B cell (primary cell): ENCODE data around the gene CDH13.

Experiments
- EZH2 ChIP-seq: IDR thresholded peaks from 2 replicates; pipeline ENCODE4 v1.6.1; 2012; ENCODE audit warnings: borderline replicate concordance, low read depth, mild to moderate bottlenecking, moderate library complexity, low read length; ENCODE audit not compliant: insufficient read depth, poor library complexity, severe bottlenecking
- TF ChIP-seq, protein P1 (sequence below): fragments of 200-600 bp; IDR thresholded peaks from one replicate; pipeline ENCODE4 v1.8.0; 2022; ENCODE audit warnings: antibody characterized with exemption, mild to moderate bottlenecking

GRCh38 chr16:83354015-83354414 lies 727.2 kb downstream of the CDH13 start:
- TF ChIP-seq, protein P1, sequence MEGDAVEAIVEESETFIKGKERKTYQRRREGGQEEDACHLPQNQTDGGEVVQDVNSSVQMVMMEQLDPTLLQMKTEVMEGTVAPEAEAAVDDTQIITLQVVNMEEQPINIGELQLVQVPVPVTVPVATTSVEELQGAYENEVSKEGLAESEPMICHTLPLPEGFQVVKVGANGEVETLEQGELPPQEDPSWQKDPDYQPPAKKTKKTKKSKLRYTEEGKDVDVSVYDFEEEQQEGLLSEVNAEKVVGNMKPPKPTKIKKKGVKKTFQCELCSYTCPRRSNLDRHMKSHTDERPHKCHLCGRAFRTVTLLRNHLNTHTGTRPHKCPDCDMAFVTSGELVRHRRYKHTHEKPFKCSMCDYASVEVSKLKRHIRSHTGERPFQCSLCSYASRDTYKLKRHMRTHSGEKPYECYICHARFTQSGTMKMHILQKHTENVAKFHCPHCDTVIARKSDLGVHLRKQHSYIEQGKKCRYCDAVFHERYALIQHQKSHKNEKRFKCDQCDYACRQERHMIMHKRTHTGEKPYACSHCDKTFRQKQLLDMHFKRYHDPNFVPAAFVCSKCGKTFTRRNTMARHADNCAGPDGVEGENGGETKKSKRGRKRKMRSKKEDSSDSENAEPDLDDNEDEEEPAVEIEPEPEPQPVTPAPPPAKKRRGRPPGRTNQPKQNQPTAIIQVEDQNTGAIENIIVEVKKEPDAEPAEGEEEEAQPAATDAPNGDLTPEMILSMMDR = no peak
- no peak for TF ChIP-seq EZH2
